Measurements from ENCODE around the gene SYTL5.

DNA sequence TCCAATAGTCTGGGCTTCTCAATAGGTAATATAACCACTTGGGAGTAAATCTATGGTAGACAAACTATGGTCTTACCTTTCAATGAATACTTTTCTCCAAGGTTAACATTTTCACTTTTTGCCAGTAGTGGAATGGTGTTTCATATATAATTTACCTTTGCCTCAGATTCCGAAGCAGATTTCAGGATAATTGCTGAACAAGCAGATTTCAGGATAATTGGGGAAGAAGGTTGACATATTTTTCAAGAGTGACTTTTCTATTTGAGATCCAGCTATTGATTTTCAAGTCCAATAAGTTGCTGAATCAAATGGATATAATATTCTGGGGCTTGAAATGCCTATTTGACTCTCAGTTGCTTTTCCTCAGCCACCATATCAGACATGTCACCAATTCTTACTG, 63.6 kb downstream of the SYTL5 start:
- TF ChIP-seq EZH2phosphoT487 (IDR thresholded peaks at IDR 0.05; ENCODE audit: insufficient read depth, low read depth) (no peak), EZH2 (IDR thresholded peaks at IDR 0.05; ENCODE audit: insufficient read depth, poor library complexity, severe bottlenecking) (no peak)

Measured in GM23248 (cell line).